ENCODE data around the gene DLG2. TPM values are rescaled to one million over a fixed set of nuclear protein-coding genes. Genes with fewer than 3 reads are reported as not detected.

Gene DLG2
- total and polyA plus RNA-seq, 2 of the 4 experiments (the other 2 are of a cell fraction): 0.31 to 0.36 TPM

DNA sequence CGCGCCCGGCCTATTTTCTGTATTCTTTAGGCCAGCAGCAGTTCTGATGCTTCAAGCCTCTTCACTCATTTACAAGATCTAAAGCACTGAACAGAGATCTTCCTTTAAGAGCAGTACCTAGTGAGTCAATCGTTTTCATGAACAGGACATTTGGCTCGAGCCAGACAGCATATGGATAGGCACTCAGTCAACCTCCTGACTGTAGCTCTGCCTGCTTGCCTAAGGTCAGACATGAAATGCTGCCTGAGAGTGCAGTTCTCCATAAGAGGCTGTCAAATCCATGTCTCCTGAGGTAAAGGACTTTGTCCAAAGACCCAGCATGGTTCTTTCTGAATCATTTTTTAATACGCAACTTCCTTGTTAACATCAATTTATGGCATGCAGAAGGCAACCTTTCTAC is 941.2 kb downstream of the DLG2 start:
- DNase-seq (no peak), ATAC-seq (ENCODE audit: low read depth) (no peak)
- H3K14ac ChIP-seq (replicated peaks; ENCODE audit: low read depth, low read length): no peak overlapping the region
- no peaks in the 10 kb centered on the region for H3K9me1 ChIP-seq (ENCODE audit: insufficient read depth, low read length)
- no peak overlapping the region for H4K91ac ChIP-seq (ENCODE audit: insufficient read depth, low read depth, low read length)
- peaks cover 4% of the 10 kb centered on the region; the same call in 1 of the 2 replicates for H3K9me3 ChIP-seq (ENCODE audit: control insufficient read depth, insufficient read depth, low read length)
- no peaks in the 10 kb centered on the region for H3K4me1 ChIP-seq (ENCODE audit: control insufficient read depth, insufficient read depth, low read length)
- H2AFZ ChIP-seq (replicated peaks; ENCODE audit: low read length, poor library complexity): no peak overlapping the region
- H2BK20ac ChIP-seq (ENCODE audit: low read depth, low read length): no peak overlapping the region
- no peak overlapping the region for H3K56ac ChIP-seq (ENCODE audit: extremely low read depth, insufficient read depth, low read length)
- no peak overlapping the region for H4K8ac ChIP-seq (ENCODE audit: low read depth in 2 of 2, low read length in 2 of 2)
- no peak overlapping the region for H3K4ac ChIP-seq (ENCODE audit: low read depth, low read length)
- no peak overlapping the region for H2BK15ac ChIP-seq (ENCODE audit: low read depth, low read length)
- H3K18ac ChIP-seq (ENCODE audit: low read depth, low read length): no peak overlapping the region
- no peaks in the 10 kb centered on the region for H4K20me1 ChIP-seq (ENCODE audit: insufficient read depth, low read length)
- H3K4me2 ChIP-seq (ENCODE audit: low read depth, low read length): no peak overlapping the region
- H3K23ac ChIP-seq (ENCODE audit: low read depth, low read length): no peak overlapping the region
- no peaks in the 10 kb centered on the region for H3K27me3 ChIP-seq (ENCODE audit: control insufficient read depth, insufficient read depth, low read length)
- intact Hi-C loops (cut with micrococcal nuclease): no loop called here
- H2BK120ac ChIP-seq (ENCODE audit: low read depth, low read length): no peak overlapping the region
- no peak overlapping the region for H4K5ac ChIP-seq (ENCODE audit: low read depth, low read length)
- H2AK9ac ChIP-seq (replicated peaks; ENCODE audit: low read depth, low read length, poor library complexity): no peak overlapping the region
- H3K4me3 ChIP-seq (ENCODE audit: insufficient read depth, low read depth, low read length): no peak overlapping the region
- H2BK5ac ChIP-seq (ENCODE audit: low read depth, low read length, poor library complexity, severe bottlenecking): no peak overlapping the region
- H2AK5ac ChIP-seq (ENCODE audit: low read depth, low read length): no peak overlapping the region
- WGBS, 2 experiments (ENCODE audit: extremely low coverage in 2 of 2, insufficient read length in 1 of 2): 67% methylated on average over 5 of the region's 6 CpGs; no CpG with 5 or more reads in 1 of the 2 experiments
- dilution Hi-C loops (cut with HindIII; ENCODE audit: low sequenced_read_pairs, unreplicated experiment): no loop called here
- H3K9ac ChIP-seq (ENCODE audit: low read depth, low read length): no peak overlapping the region
- no peak overlapping the region for H3K27ac ChIP-seq (ENCODE audit: insufficient read depth, low read length)
- TF ChIP-seq RAD21 (IDR thresholded peaks at IDR 0.05; ENCODE audit: low read length): no peak
- no peak for TF ChIP-seq FOS (IDR thresholded peaks at IDR 0.05; ENCODE audit: low read depth, low read length)
- no peak for TF ChIP-seq RFX5 (IDR thresholded peaks at IDR 0.05; ENCODE audit: low read depth, low read length)
- no peak for TF ChIP-seq NFE2L2 (IDR thresholded peaks at IDR 0.05; ENCODE audit: low read depth, low read length)
- TF ChIP-seq CEBPB (IDR thresholded peaks at IDR 0.05; ENCODE audit: low read depth, low read length): no peak
- no peak for TF ChIP-seq MAZ (IDR thresholded peaks at IDR 0.05; ENCODE audit: borderline replicate concordance, low read depth, low read length)
- TF ChIP-seq BHLHE40 (IDR thresholded peaks at IDR 0.05; ENCODE audit: low read depth, low read length): no peak
- TF ChIP-seq, protein P1, sequence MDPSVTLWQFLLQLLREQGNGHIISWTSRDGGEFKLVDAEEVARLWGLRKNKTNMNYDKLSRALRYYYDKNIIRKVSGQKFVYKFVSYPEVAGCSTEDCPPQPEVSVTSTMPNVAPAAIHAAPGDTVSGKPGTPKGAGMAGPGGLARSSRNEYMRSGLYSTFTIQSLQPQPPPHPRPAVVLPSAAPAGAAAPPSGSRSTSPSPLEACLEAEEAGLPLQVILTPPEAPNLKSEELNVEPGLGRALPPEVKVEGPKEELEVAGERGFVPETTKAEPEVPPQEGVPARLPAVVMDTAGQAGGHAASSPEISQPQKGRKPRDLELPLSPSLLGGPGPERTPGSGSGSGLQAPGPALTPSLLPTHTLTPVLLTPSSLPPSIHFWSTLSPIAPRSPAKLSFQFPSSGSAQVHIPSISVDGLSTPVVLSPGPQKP (IDR thresholded peaks at IDR 0.05; ENCODE audit: borderline replicate concordance, low read depth, low read length): no peak
- TF ChIP-seq RCOR1 (IDR thresholded peaks at IDR 0.05; ENCODE audit: insufficient replicate concordance, low read length): no peak
- TF ChIP-seq, protein P2, sequence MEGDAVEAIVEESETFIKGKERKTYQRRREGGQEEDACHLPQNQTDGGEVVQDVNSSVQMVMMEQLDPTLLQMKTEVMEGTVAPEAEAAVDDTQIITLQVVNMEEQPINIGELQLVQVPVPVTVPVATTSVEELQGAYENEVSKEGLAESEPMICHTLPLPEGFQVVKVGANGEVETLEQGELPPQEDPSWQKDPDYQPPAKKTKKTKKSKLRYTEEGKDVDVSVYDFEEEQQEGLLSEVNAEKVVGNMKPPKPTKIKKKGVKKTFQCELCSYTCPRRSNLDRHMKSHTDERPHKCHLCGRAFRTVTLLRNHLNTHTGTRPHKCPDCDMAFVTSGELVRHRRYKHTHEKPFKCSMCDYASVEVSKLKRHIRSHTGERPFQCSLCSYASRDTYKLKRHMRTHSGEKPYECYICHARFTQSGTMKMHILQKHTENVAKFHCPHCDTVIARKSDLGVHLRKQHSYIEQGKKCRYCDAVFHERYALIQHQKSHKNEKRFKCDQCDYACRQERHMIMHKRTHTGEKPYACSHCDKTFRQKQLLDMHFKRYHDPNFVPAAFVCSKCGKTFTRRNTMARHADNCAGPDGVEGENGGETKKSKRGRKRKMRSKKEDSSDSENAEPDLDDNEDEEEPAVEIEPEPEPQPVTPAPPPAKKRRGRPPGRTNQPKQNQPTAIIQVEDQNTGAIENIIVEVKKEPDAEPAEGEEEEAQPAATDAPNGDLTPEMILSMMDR (conservative IDR thresholded peaks at IDR 0.05; ENCODE audit: low read depth, low read length): no peak
- no peak for TF ChIP-seq MXI1 (IDR thresholded peaks at IDR 0.05; ENCODE audit: borderline replicate concordance, low read depth, low read length)
- TF ChIP-seq MAFK (IDR thresholded peaks at IDR 0.05; ENCODE audit: low read depth, low read length): no peak
- TF ChIP-seq, protein P3, sequence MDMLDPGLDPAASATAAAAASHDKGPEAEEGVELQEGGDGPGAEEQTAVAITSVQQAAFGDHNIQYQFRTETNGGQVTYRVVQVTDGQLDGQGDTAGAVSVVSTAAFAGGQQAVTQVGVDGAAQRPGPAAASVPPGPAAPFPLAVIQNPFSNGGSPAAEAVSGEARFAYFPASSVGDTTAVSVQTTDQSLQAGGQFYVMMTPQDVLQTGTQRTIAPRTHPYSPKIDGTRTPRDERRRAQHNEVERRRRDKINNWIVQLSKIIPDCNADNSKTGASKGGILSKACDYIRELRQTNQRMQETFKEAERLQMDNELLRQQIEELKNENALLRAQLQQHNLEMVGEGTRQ (IDR thresholded peaks at IDR 0.05; ENCODE audit: low read depth, low read length): no peak
- no peak for TF ChIP-seq POLR2A (IDR thresholded peaks at IDR 0.05; ENCODE audit: low read depth, low read length)
- no peak for TF ChIP-seq CHD1 (IDR thresholded peaks at IDR 0.05; ENCODE audit: low read depth, low read length)
- TF ChIP-seq SMC3 (IDR thresholded peaks at IDR 0.05; ENCODE audit: low read depth, low read length): no peak
- no TSS peak for BruUV-seq (replicated peaks)
- ChIA-PET POLR2A (ENCODE audit: unreplicated experiment) (no interaction called here), CTCF (no interaction called here)
- H3K36me3 ChIP-seq (ENCODE audit: control insufficient read depth, insufficient read depth, low read length): no peaks in the 10 kb centered on the region
- H3K79me1 ChIP-seq (ENCODE audit: low read depth in 1 of 2, low read length in 2 of 2): no peaks in the 10 kb centered on the region
- in situ Hi-C loops (cut with MboI; ENCODE audit: low sequenced_read_pairs): no loop called here

All from IMR-90 (cell line).